Dendritic cell treated with granulocyte-macrophage colony-stimulating factor and Interleukin-4, amounts not matched to agents 40 ng/mL and 50 ng/mL, for 4 days (primary cell): ENCODE data around the gene LENEP.
A peak's percentile ranks its signal among the peaks of the same experiment; 100 is the strongest.

Experiments used
- H3K27ac Mint-ChIP-seq: one replicate; pipeline ENCODE4 v1.8.0; 2022; ENCODE audit warnings: mild to moderate bottlenecking, mixed read lengths
- H3K27me3 Mint-ChIP-seq: one replicate; pipeline ENCODE4 v1.8.0; 2022; ENCODE audit warnings: mild to moderate bottlenecking, mixed read lengths
- H3K36me3 Mint-ChIP-seq: one replicate; pipeline ENCODE4 v1.8.0; 2022; ENCODE audit warnings: low read depth, mixed read lengths
- H3K4me1 Mint-ChIP-seq: one replicate; pipeline ENCODE4 v1.8.0; 2022; ENCODE audit warnings: low read depth, mixed read lengths
- H3K4me3 Mint-ChIP-seq: one replicate; pipeline ENCODE4 v1.8.0; 2022; ENCODE audit warnings: mild to moderate bottlenecking, moderate library complexity, mixed read lengths
- H3K9me3 Mint-ChIP-seq: one replicate; pipeline ENCODE4 v1.8.0; 2022; ENCODE audit warnings: mixed read lengths
- intact Hi-C: fragments of 100-400 bp; cut with micrococcal nuclease; formaldehyde crosslinking; loops from one replicate; pipeline ENCODE4 v1.15.0; 2022

The LENEP gene

DNA sequence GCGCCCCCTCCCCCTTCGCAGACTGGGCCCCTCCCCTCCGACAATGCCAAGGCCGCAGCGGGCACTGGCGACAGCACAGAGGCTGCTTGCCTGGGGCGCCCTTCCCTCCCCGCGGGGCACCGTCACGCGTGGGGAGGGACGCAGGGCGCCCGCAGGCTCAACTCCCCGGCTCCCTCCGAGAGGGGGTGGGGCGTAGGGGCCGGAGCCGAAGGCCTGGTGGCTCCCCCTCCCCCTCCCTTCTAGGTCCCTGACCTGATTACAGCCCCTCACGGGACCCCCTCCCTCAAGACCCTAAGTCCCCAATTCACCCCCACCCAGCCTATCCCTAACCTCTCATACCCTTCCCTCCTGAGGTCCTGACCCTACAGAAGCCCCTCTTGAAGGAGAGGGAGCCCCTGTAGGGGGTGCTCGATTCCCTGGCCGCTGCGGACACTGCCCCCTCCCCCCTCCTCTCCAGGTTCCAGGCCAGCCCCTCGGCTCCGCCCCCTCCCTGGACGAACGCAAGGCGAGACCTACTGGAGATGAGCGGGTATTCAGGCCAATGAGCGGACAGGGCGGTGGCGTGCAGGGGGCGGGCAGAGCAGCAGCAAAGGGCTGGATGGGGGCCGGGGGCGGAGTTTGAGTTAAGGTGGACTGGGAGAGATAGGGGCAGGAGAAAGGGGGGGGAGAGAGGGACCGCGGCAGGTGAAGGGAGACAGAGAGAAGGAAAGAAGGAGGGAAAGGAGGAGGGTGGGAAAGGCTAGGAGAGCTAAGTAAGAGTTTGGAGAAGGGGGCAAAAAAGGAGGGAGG is 8.5 kb downstream of the LENEP start:
- Mint-ChIP-seq H3K4me1 (peaks cover 69% of the 10 kb centered on the region), H3K4me3 (peak overlapping the region; percentile 99), H3K36me3 (peaks cover 50% of the 10 kb centered on the region), H3K27ac (peak overlapping the region; percentile 100), H3K9me3 (no peaks in the 10 kb centered on the region), H3K27me3 (no peaks in the 10 kb centered on the region)
- intact Hi-C loops, result no loop called here

DNA sequence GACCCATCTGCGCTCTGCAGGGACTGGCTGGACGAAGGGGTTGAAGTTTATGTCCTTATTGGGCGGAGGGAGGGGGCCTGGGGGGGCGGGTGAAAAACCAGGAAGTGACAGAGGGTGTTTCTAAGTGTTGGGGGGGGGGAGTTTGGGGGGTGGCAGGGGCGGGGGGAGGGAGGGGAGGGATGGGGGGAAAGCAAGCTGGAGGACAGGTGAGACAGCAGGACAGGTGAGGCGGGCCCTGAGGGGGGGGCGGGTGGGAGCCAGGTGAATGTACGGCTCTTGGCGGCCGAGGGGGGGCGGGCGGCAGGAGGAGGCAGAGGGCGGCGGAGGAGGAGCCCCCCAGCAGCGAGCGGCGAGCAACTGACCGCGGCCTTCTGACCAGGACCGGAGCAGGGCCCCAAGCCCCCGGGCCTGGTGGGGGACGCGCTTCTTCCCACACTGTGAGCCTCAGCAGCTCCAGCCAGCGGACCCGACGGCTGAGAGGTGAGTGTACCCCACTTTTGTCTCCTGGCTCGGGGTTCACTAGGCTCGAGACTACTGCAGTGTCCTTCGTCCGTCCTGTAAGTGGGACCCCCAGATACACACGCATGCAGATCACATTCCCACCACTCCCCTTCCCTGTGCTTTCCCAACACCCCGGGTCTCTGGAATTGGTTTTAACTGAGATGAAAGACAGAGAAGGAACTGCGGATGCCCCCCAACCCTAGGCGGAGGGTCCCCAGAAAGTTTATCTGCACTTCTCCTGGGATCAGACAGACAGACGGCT is 9.3 kb downstream of the LENEP start, which contains the start of gene ZBTB7B:
Gene ZBTB7B, plus strand, starts transcription at position 339 of the 763 bp plus-strand sequence. CDS start 11,859 bp downstream, outside the sequence.
- Mint-ChIP-seq H3K4me3 (peak within 1 kb of the TSS; percentile 99), H3K4me1 (peaks cover 69% of the 10 kb centered on the region), H3K9me3 (no peaks in the 10 kb centered on the region), H3K27me3 (no peaks in the 10 kb centered on the region), H3K36me3 (peaks cover 50% of the 10 kb centered on the region), H3K27ac (peak within 1 kb of the TSS; percentile 100)
- intact Hi-C loops, result no loop called here

DNA sequence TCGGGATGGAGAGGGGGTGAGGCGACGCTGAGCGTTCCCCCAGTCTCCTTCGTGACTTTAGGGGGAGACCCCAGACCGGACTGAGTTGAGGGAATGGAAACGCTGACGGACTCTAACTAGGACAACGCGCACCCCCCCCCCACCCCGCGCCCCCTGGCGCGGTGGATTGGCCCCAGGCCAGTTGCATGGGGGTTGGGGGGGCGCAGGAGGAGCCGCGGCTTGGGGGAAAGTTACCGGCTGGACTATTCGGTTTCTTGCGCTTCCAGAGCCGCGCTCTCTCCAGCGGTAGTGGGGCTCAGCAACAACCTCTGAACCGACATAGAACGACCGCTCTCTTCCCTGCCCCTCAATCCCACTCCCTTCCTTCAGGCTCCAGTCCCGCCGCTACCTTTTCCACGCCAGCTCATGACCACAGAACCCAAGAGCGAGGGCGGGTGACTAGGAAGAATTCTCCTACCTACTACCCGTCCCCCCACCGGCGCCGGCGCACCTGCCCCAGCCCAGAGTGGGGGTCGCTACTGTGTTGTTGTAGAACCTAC is 9.9 kb downstream of the LENEP start:
- Mint-ChIP-seq H3K9me3 (no peaks in the 10 kb centered on the region), H3K4me1 (peaks cover 69% of the 10 kb centered on the region), H3K36me3 (peaks cover 56% of the 10 kb centered on the region)

DNA sequence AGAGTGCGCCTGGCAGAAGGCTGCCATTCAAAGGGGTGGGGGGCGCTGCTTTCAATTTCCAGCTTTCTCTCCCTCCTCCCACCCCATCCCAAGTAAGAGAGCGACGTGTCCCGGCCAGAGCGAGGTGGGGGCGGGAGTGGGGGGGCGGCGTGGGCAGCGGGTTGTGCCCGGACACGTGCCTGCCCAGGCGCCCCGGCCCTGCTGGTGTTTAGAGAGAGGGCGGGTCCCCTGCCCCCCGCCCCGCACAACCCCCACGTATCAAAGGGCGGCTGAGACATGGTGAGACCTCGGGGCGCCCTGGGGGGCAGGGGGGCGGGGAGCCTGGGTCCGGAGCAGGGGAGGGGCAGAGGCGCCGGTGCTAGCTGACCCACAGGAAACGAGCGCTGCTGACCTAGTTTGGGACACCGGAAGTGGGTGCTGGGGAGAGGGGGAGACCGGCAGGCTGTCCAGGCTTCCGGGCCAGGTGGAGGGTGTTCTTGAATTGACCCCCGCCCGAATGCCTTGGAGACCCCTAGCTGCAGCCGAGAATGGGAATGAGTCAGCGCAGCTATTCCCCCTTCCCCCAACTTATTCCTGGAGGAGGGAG is 10.5 kb downstream of the LENEP start:
- Mint-ChIP-seq H3K27me3 (no peaks in the 10 kb centered on the region), H3K27ac (peak overlapping the region; percentile 100), H3K9me3 (no peaks in the 10 kb centered on the region), H3K4me3 (peak overlapping the region; percentile 96), H3K4me1 (peaks cover 65% of the 10 kb centered on the region), H3K36me3 (peaks cover 62% of the 10 kb centered on the region)
- intact Hi-C loops, result no loop called here

More for the DNA sequence above, 9.9 kb downstream of the LENEP start:
- Mint-ChIP-seq H3K27me3 (no peaks in the 10 kb centered on the region), H3K4me3 (peak overlapping the region; percentile 96), H3K27ac (peak overlapping the region; percentile 100)
- intact Hi-C loops, result no loop called here

DNA sequence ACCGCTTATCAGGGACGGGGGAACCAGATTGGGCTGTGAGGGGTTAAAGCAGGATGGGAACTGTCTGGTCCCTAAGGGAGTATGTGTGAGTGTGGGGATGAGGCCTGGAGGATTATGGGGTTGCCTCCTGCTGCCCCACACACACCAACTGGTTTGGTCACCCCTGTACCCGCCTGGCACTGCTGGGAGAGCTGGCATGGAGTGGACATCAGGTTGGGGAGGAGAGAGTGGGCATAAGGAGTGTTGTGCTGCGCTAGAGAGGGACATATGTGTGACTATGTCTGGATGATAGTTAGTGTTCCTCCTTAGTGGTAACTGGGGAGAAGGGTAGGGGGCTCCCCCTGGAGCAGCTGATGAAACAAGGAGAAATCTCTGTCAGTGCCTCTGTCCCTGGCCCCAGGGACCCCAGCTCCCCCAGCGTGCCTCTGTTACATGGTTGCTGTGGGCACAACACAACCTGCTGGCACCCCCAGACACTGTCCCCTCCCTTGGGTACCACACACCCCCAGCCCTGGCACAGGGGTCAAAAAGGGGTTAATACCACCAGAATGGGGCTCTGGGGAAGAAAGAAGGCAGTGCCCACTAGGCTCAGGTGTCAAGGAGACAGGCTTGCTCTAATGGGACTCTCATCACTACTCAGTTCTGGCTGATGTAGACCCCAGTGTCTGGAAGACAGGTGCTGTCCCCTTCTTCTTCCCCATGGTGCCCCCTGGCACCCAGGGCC is 11.1 kb downstream of the LENEP start:
- Mint-ChIP-seq H3K27ac (peak overlapping the region; percentile 100), H3K9me3 (no peaks in the 10 kb centered on the region), H3K4me1 (peaks cover 66% of the 10 kb centered on the region), H3K27me3 (no peaks in the 10 kb centered on the region), H3K36me3 (peaks cover 68% of the 10 kb centered on the region), H3K4me3 (peak overlapping the region; percentile 96)
- intact Hi-C loops, result loop anchor here (5.0 kb wide), 1 partner anchor 32 kb away; the partner anchor contains the start of genes CKS1B and SHC1

DNA sequence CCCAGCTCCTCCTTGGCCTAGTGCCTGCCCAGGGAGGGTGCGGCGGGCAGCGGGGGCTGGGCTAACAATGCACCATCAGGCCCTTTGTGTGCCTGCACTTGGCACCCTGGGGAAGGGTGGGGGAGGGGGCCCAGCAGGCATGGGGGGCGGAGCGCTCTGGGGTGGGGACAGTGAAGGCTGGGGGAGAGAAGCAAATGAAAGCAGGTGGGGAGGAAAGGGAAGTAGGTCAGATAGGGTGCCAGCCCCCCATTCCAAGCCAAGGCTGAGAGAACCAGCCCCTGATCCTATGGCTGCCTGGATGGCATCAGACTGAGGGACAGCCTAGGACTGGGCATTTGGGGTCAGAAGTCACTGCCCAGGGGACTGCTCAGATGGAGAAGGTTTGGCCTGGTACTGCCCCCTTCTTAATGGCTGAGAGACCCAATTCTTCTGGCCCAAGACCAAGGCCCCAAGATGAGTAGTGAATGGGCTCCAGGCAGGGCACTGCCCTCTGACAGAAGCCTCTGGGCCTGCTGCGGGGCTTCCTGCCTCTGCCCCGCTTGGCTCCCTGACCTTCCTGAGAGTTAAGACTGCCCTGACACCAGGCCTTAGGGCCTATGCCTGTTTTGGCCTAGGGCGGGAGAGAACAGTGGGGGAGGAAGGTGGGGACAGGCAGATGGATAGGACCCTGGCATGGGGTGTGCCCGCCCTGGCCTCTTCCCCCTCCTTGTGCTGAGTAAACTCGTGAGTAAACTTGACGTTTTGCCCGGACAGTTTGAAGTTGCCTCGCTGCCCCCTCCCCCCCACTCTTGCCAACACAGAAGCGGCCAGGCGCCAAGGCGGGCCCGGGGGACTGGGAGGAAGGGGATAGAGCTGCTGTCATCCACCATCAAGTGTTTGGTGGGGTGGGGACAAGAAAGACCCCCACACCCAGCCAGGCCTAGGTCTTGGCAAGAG is 12.0 kb downstream of the LENEP start:
- H3K36me3 Mint-ChIP-seq, result peaks cover 73% of the 10 kb centered on the region
- H3K27me3 Mint-ChIP-seq, result no peaks in the 10 kb centered on the region
- peak overlapping the region; percentile 96 for H3K4me3 Mint-ChIP-seq
- intact Hi-C loops, result loop anchor here (5.0 kb wide), 1 partner anchor 33 kb away; the partner anchor contains the start of genes CKS1B and SHC1
- H3K4me1 Mint-ChIP-seq, result peaks cover 66% of the 10 kb centered on the region
- no peaks in the 10 kb centered on the region for H3K9me3 Mint-ChIP-seq
- H3K27ac Mint-ChIP-seq, result peak overlapping the region; percentile 100

DNA sequence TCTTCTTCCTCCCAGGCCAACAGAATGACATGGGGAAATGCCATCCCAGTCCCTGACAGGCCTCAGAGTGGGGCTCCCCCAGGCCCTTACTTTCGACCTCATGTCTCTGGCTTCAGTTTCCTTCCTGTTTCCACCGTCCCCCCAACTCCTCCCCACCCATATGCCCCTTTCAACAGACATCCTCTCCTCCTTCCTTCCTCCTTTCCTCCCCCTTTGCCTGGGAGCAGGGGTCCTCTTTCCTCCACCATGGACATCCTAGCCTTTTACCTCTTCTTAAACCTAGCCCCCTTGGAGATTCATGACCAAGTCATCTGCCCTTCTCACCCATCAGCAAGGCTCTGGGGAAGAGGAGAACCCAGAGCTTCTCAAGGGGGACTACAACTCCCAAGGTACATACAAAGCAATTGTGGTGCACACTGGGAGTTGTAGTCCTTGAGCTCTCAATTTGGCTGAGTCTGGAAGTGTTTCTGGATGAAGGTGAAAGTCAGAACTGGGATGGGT is 13.3 kb downstream of the LENEP start:
- Mint-ChIP-seq H3K36me3 (peaks cover 78% of the 10 kb centered on the region), H3K4me3 (peak overlapping the region; percentile 61), H3K9me3 (no peaks in the 10 kb centered on the region), H3K27ac (peak overlapping the region; percentile 100), H3K4me1 (peaks cover 78% of the 10 kb centered on the region), H3K27me3 (no peaks in the 10 kb centered on the region)
- intact Hi-C loops, result loop anchor here (5.0 kb wide), 1 partner anchor 34 kb away; the partner anchor contains the start of genes CKS1B and SHC1

DNA sequence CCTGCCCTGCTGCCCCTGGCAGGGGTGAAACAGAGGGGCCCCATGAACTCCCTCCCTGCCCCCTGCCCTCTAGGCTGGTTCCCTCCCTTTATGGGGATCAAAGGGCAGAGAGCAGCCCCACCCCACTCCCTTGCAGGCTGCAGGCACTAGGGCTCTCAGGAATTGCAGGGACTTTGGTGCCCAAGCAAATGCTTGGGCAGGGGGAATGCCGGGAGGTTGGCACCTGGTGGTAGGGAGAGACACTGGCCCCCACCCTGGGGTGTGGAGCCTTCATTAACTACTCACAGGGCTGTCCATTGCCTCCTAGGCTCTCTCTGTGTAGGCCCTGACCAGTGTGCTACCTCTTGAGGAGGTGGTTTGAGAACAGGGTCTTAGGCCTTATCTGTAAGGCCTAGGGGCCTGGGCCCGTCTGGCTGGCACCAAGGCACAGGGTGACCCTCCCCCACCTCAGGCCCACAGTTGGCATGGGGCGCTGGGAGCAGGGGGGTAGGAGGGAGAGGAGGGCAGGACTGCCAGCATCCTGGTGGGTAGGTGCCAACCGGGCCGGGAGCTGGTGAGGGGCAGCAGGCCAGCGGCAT is 14.0 kb downstream of the LENEP start:
- Mint-ChIP-seq H3K27ac (peak overlapping the region; percentile 100), H3K4me3 (peak overlapping the region; percentile 92), H3K4me1 (peaks cover 85% of the 10 kb centered on the region), H3K36me3 (peaks cover 76% of the 10 kb centered on the region), H3K9me3 (no peaks in the 10 kb centered on the region), H3K27me3 (no peaks in the 10 kb centered on the region)
- intact Hi-C loops, result loop anchor here (5.0 kb wide), 1 partner anchor 35 kb away; the partner anchor contains the start of genes CKS1B and SHC1

DNA sequence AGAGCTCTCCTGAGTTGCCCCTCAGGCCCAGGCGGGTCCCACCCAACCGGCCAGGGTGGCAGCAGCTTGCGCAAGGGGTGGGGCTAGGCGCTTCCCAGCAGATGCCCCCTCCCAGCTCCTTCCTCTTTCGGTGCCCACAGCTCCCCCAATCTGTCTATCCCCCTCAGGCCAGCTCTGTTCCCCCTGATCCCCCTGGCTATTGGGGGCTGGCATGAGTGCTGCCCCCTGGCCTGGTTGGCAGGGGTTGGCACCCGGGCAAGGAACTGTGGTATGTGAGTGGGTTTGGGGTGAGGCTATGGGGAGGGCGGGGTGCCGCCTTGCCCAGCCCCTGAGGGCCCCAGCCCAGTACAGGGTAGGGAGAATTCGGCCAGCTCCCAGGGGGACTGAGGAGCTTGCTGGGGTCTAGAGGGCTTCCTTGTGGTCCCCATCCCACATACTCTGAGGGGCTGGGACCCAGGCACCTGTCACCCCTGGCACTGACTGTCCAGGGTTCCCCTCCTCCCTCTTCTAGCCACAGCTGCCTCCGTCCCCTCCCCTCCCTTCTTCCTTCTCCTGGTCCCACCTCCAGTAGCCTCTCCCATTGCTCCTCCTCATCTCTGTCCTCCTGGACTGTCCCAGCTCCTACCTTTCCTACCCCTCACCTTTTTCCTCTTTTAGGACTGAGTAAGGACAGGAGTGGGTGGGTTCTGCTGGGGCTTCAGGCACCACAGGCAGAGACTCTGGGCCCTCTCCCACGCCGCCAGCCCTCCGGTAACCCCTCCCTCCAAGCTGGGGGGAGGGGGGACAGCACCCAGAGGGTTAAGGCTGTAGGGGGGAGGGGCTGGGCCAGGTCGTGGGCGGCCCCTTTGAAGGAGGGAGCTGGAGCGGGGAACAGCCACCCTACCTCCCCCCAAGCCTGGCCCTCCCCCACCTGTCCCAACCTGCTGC is 14.9 kb downstream of the LENEP start:
- Mint-ChIP-seq H3K4me3 (peak overlapping the region; percentile 92), H3K9me3 (no peaks in the 10 kb centered on the region), H3K27ac (peak overlapping the region; percentile 100), H3K4me1 (peaks cover 94% of the 10 kb centered on the region), H3K27me3 (no peaks in the 10 kb centered on the region), H3K36me3 (peaks cover 77% of the 10 kb centered on the region)
- intact Hi-C loops, result loop anchor here (5.0 kb wide), 1 partner anchor 36 kb away; the partner anchor contains the start of genes CKS1B and SHC1

DNA sequence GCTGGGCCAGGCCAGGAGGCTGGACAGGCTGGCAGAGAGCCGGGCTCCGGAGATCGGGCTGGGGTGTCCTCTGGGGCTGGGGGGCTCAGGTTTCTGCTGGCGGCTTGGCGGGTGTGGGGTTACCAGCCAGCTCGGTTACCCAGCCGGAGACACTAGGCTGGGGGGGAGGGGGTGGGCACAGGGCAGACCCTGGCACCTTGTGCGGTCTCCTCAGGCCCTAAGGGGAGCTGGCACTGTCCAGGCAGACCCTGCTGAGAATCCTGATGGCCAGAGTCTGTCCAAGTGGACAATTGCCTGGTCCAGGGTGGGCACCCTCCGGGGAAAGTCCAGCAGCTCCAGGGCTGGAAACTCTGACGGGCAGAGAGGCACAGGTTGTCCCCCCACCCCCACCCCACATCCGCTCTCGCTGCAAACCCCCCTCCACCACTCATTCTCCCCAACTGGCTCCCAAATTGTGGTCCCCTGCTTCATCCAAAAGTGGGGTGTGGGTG is 15.9 kb downstream of the LENEP start:
- H3K27ac Mint-ChIP-seq, result peak overlapping the region; percentile 100
- H3K4me1 Mint-ChIP-seq, result peaks cover 96% of the 10 kb centered on the region
- H3K9me3 Mint-ChIP-seq, result no peaks in the 10 kb centered on the region
- no peaks in the 10 kb centered on the region for H3K27me3 Mint-ChIP-seq
- peak overlapping the region; percentile 92 for H3K4me3 Mint-ChIP-seq
- intact Hi-C loops, result loop anchor here (5.0 kb wide), 1 partner anchor 37 kb away; the partner anchor contains the start of genes CKS1B and SHC1
- H3K36me3 Mint-ChIP-seq, result peaks cover 77% of the 10 kb centered on the region

DNA sequence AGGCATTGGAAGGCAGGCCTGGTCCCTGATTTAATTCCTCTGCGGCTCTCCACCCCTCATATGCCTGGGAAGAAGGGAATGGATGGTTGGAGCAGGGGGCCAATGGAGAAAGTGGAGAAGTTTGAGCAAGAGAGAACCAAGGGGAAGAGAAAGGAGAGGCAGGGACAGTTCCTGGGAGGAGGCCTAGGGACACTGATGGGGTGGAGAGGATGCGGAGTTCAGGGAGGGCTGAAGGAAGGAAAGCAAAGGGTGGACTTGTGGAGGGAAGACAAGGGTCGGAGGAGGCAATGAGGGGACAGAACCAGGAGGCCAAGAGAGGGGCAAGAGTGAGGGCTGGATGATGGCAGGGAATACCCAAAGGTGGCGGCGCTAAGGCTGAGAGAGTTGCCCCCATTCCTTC is 16.4 kb downstream of the LENEP start:
- H3K4me3 Mint-ChIP-seq, result peak overlapping the region; percentile 92
- H3K9me3 Mint-ChIP-seq, result no peaks in the 10 kb centered on the region
- H3K36me3 Mint-ChIP-seq, result peaks cover 79% of the 10 kb centered on the region
- H3K27me3 Mint-ChIP-seq, result no peaks in the 10 kb centered on the region
- peak overlapping the region; percentile 100 for H3K27ac Mint-ChIP-seq
- intact Hi-C loops, result loop anchor here (5.0 kb wide), 1 partner anchor 37 kb away; the partner anchor contains the start of genes CKS1B and SHC1
- peaks cover 92% of the 10 kb centered on the region for H3K4me1 Mint-ChIP-seq
